Testis (tissue), 2 donors: Measurements from ENCODE around the gene ZNF717.
"Not testable (repeated sequence)": the region's sequence is repeated elsewhere in the genome, so short reads cannot be mapped to it uniquely, and the experiment has no call there.

Source experiments
- POLR2A ChIP-seq: fragments of 450-650 bp; IDR thresholded peaks from one replicate; pipeline ENCODE4 v1.6.1; 2017; ENCODE audit warnings: antibody characterized with exemption, mild to moderate bottlenecking, moderate library complexity
- TF ChIP-seq, protein P1 (sequence below), 3 experiments: fragments of 450-650 bp in 2 of 3; fragments of 200-600 bp in 1 of 3; sonication (generic) in 1 of 3; IDR thresholded peaks; one replicate each; pipeline ENCODE4 v1.5.1; 2016 to 2019; ENCODE audit warnings: antibody characterized with exemption in 3 of 3, mild to moderate bottlenecking in 2 of 3, moderate library complexity in 1 of 3

DNA sequence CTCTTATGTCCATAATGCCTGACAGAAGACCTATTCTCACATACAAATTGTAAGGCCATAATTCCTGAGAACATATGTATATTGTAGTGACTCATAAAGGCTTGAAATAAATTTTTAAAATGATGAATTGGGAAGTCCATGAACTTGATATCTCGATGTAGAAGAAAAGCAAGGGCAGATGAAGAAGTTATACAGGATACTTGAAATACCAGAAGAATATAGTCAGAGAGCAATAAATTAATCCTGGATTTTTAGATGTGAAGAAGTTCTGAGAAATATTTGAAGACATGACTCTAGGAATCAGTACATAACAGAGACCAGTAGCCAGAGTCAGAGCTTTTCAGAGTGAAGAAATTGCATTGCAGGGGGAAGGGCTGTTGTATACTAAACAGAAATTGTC, 45.7 kb upstream of the ZNF717 start:
- TF ChIP-seq, protein P1, sequence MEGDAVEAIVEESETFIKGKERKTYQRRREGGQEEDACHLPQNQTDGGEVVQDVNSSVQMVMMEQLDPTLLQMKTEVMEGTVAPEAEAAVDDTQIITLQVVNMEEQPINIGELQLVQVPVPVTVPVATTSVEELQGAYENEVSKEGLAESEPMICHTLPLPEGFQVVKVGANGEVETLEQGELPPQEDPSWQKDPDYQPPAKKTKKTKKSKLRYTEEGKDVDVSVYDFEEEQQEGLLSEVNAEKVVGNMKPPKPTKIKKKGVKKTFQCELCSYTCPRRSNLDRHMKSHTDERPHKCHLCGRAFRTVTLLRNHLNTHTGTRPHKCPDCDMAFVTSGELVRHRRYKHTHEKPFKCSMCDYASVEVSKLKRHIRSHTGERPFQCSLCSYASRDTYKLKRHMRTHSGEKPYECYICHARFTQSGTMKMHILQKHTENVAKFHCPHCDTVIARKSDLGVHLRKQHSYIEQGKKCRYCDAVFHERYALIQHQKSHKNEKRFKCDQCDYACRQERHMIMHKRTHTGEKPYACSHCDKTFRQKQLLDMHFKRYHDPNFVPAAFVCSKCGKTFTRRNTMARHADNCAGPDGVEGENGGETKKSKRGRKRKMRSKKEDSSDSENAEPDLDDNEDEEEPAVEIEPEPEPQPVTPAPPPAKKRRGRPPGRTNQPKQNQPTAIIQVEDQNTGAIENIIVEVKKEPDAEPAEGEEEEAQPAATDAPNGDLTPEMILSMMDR (IDR thresholded peaks at IDR 0.05) = not testable (repeated sequence)
- TF ChIP-seq POLR2A = not testable (repeated sequence)
